ENCODE data around the gene CETP.

The CETP gene

DNA sequence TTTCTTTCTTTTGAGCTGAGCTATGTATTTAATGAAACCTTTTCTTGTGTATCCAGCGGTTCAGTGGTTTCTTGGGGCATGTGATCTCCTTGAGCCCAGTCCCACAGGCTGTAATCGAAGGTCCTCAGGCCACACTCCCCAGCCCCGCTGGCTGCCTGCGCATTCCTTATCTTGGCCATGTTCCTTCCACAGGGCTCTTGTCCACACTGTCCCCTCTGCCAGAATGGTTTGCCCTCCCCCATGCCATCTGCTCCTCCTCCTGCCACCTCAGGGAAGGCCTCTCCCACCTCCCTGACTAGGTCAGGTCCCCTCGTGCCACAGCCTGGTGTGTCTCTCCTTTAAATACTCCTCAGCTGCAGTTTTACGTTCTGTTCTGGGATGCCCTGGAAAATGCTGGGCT, 15.5 kb downstream of the CETP start:
- Histone ChIP-seq H3K9me3 (no peaks in the 10 kb centered on the region), H3K27ac (no peak overlapping the region), H3K4me3 (no peak overlapping the region), H3K36me3 (no peaks in the 10 kb centered on the region), H3K27me3 (no peaks in the 10 kb centered on the region), H3K4me1 (peaks cover 0 to 17% (median 12%) of the 10 kb centered on the region in 4 donors)
- DNase-seq, result no peak
- TF ChIP-seq, protein P1, sequence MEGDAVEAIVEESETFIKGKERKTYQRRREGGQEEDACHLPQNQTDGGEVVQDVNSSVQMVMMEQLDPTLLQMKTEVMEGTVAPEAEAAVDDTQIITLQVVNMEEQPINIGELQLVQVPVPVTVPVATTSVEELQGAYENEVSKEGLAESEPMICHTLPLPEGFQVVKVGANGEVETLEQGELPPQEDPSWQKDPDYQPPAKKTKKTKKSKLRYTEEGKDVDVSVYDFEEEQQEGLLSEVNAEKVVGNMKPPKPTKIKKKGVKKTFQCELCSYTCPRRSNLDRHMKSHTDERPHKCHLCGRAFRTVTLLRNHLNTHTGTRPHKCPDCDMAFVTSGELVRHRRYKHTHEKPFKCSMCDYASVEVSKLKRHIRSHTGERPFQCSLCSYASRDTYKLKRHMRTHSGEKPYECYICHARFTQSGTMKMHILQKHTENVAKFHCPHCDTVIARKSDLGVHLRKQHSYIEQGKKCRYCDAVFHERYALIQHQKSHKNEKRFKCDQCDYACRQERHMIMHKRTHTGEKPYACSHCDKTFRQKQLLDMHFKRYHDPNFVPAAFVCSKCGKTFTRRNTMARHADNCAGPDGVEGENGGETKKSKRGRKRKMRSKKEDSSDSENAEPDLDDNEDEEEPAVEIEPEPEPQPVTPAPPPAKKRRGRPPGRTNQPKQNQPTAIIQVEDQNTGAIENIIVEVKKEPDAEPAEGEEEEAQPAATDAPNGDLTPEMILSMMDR (IDR thresholded peaks at IDR 0.05), result no peak
- intact Hi-C loops (cut with DNase I; ENCODE audit: low total_unique reads), result loop anchor here (5.0 kb wide), 1 partner anchor 1615 kb away; no protein-coding TSS in a partner anchor

DNA sequence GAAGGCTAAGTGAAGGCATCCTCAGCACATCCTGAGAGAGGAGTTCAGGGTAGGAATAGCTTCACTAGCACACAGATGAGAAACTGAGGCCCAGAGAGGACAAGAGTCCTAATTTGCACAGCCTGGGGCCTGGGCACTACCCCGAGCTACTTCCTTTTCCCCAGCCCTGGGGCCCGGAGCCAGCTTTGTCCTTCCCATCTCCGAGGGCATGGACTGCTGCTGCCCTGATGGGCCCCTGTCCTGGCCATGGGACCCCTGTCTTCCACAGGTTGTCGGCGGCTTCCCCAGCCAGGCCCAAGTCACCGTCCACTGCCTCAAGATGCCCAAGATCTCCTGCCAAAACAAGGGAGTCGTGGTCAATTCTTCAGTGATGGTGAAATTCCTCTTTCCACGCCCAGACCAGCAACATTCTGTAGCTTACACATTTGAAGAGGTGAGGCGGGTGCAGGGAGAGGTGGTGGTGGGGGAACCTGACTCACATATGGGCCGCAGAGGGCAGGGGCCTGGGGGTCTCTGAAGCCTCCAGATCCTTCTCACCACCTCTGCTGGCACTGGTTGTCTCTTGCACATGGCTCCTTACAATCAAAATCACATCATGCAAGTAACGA, 16.2 kb downstream of the CETP start:
- intact Hi-C loops (cut with DNase I; ENCODE audit: low total_unique reads), result loop anchor here (5.0 kb wide), 1 partner anchor 1614 kb away; no protein-coding TSS in a partner anchor
- Histone ChIP-seq H3K4me3 (no peak overlapping the region), H3K27me3 (no peaks in the 10 kb centered on the region), H3K4me1 (peaks cover 0 to 24% (median 16%) of the 10 kb centered on the region in 4 donors), H3K36me3 (no peaks in the 10 kb centered on the region), H3K9me3 (no peaks in the 10 kb centered on the region), H3K27ac (no peak overlapping the region)
- TF ChIP-seq, protein P1 (IDR thresholded peaks at IDR 0.05), result no peak
- no peak for DNase-seq

DNA sequence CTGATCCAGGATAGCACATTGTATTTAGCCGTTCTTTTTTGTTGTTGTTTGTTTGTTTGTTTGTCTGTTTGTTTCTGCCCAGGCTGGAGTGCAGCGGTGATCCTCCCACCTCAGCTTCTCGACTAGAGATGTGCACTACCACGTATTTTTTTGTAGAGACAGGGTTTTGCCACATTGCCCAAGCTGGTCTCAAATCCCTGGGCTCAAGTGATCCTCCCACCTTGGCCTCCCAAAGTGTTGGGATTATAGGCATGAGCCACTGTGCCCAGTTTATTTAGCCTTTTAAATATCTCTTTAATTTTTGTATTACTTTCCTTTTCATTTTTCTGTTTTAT, 18.4 kb downstream of the CETP start:
- intact Hi-C loops (cut with DNase I; ENCODE audit: low total_unique reads), result no loop called here
- H3K27me3 ChIP-seq, result no peaks in the 10 kb centered on the region
- no peak overlapping the region for H3K27ac ChIP-seq
- TF ChIP-seq, protein P1 (IDR thresholded peaks at IDR 0.05), result no peak
- H3K4me3 ChIP-seq, result no peak overlapping the region
- H3K36me3 ChIP-seq, result no peaks in the 10 kb centered on the region
- peaks cover 0 to 46% (median 25%) of the 10 kb centered on the region in 4 donors for H3K4me1 ChIP-seq
- no peak for DNase-seq
- H3K9me3 ChIP-seq, result no peaks in the 10 kb centered on the region

DNA sequence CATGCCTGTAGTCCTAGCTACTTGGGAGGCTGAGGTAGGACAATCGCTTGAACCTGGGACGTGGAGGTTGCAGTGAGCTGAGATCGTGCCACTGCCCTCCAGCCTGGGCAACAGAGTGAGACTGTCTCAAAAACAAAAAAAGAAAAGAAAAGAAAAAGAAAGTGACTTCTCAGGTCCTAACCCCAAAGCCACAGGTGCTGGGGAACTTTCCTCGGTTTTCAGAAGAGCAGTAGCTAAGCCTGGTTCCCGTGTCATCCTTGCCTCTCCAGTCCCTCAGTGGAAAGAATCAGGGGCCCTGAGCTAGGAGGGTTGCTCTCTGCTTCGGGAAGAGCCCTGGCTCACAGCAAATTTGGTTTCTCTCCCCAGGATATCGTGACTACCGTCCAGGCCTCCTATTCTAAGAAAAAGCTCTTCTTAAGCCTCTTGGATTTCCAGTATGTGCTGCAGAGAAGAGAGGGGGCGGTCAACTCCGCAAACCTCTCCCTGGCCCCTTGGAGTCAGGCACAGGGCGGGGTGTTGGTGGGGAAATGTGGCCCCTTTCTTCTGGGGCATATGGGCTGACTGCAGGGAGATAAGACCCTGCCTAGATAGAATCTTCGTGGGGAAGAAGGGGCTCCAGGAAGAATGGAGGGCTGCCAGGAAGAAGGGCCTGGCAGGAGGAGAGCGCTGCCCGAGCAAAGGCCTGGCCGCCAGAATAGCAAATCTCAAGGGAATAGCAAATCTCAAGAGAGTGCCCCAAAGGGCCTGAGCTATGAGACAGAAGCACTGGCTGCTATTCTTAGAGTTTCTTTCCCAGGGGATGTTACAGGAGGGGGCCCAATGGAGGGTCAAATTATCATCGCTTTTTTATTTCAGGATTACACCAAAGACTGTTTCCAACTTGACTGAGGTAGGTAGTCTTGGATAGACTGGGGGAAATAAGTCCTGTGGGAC, 19.3 kb downstream of the CETP start:
- H3K36me3 ChIP-seq, result no peaks in the 10 kb centered on the region
- H3K4me1 ChIP-seq, result peaks cover 0 to 55% (median 34%) of the 10 kb centered on the region in 4 donors
- TF ChIP-seq, protein P1 (IDR thresholded peaks at IDR 0.05), result no peak
- no peaks in the 10 kb centered on the region for H3K27me3 ChIP-seq
- no peaks in the 10 kb centered on the region for H3K9me3 ChIP-seq
- peak overlapping the region; percentile 57 to 63 for H3K27ac ChIP-seq
- H3K4me3 ChIP-seq, result no peak overlapping the region
- intact Hi-C loops (cut with DNase I; ENCODE audit: low total_unique reads), result no loop called here
- DNase-seq, result no peak

DNA sequence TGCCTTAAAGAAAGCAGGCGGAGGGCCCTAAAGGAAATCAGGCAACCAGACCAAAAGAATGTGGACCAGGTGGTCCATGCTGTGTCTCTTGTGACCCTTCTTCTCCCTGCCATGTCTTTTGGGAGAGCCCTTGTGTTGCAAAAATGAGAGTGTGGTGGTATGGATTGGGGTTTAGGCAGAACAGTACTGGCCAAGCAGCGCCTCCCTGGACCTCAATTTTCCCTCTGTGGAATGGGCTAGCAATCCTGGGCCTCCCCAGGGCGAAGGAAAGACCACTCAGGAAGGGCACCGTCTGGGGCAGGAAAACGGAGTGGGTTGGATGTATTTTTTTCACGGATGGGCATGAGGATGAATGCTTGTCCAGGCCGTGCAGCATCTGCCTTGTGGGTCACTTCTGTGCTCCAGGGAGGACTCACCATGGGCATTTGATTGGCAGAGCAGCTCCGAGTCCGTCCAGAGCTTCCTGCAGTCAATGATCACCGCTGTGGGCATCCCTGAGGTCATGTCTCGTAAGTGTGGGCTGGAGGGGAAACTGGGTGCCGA, 20.1 kb downstream of the CETP start:
- Histone ChIP-seq H3K27me3 (no peaks in the 10 kb centered on the region), H3K4me3 (no peak overlapping the region), H3K9me3 (no peaks in the 10 kb centered on the region), H3K4me1 (peaks cover 0 to 59% (median 35%) of the 10 kb centered on the region in 4 donors), H3K27ac (peak overlapping the region; percentile 57 to 63), H3K36me3 (no peaks in the 10 kb centered on the region)
- TF ChIP-seq, protein P1 (IDR thresholded peaks at IDR 0.05), result no peak
- peak in 1 of 2 donors; percentile 66 for DNase-seq
- intact Hi-C loops (cut with DNase I; ENCODE audit: low total_unique reads), result no loop called here
